Keratinocyte (primary cell): ENCODE measurements around the gene NAALADL1. TPM values are rescaled to one million over a fixed set of nuclear protein-coding genes. Genes with fewer than 3 reads are reported as not detected.

Experiments used
- DNase-seq: peaks from one replicate; pipeline ENCODE4 v3.0.0-alpha.2; 2011; ENCODE audit warnings: low read depth, missing footprints, low spot score
- FAIRE-seq: peaks from 2 replicates; lab custom pipeline; 2011; peaks lifted over from hg19 to GRCh38; lab: Jason Lieb, UNC
- H2AFZ ChIP-seq: 2 replicates; pipeline ENCODE4 v1.6.0; 2012; ENCODE audit warnings: low read length, control low read depth, inconsistent platforms; ENCODE audit not compliant: control insufficient read depth
- H3K27ac ChIP-seq: 2 replicates; pipeline ENCODE4 v1.5.1; 2011; ENCODE audit warnings: low read length; ENCODE audit not compliant: control insufficient read depth, insufficient read depth
- H3K27me3 ChIP-seq: 3 replicates; pipeline ENCODE4 v1.6.0; 2011; ENCODE audit warnings: low read length; ENCODE audit not compliant: control insufficient read depth, insufficient read depth; ENCODE audit errors: extremely low read depth
- H3K36me3 ChIP-seq, 2 experiments: 2 replicates in 1 of 2; 3 replicates in 1 of 2; pipeline ENCODE4 v1.5.1; 2011; ENCODE audit warnings: low read length in 2 of 2, mild to moderate bottlenecking in 1 of 2; ENCODE audit not compliant: control insufficient read depth in 2 of 2, insufficient read depth in 2 of 2; ENCODE audit errors: extremely low read depth in 1 of 2
- H3K4me1 ChIP-seq: 3 replicates; pipeline ENCODE4 v1.5.1; 2011; ENCODE audit warnings: low read length; ENCODE audit not compliant: control insufficient read depth, insufficient read depth; ENCODE audit errors: extremely low read depth
- H3K4me2 ChIP-seq: 3 replicates; pipeline ENCODE4 v1.6.0; 2011; ENCODE audit warnings: low read depth, low read length; ENCODE audit not compliant: control insufficient read depth, insufficient read depth; ENCODE audit errors: extremely low read depth
- H3K4me3 ChIP-seq, 3 experiments: fragments of 200-600 bp in 1 of 3; sonication (generic) in 1 of 3; 2 replicates in 2 of 3; 3 replicates in 1 of 3; pipeline ENCODE4 v1.5.1; 2011 to 2016; ENCODE audit warnings: low read length in 3 of 3, mild to moderate bottlenecking in 3 of 3, control low read depth in 2 of 3, inconsistent platforms in 1 of 3, low read depth in 1 of 3, mixed read lengths in 1 of 3, mixed run types in 1 of 3, moderate library complexity in 1 of 3; ENCODE audit not compliant: control insufficient read depth in 2 of 3, insufficient read depth in 2 of 3; ENCODE audit errors: extremely low read depth in 1 of 3
- H3K79me2 ChIP-seq: 2 replicates; pipeline ENCODE4 v1.6.0; 2012; ENCODE audit warnings: low read length; ENCODE audit not compliant: control insufficient read depth, insufficient read depth
- H3K9ac ChIP-seq: 3 replicates; pipeline ENCODE4 v1.6.0; 2011; ENCODE audit warnings: low read length; ENCODE audit not compliant: control insufficient read depth, insufficient read depth; ENCODE audit errors: extremely low read depth
- H3K9me1 ChIP-seq: 3 replicates; pipeline ENCODE4 v1.6.0; 2011; ENCODE audit warnings: low read length; ENCODE audit not compliant: control insufficient read depth, insufficient read depth; ENCODE audit errors: extremely low read depth
- H3K9me3 ChIP-seq: 2 replicates; pipeline ENCODE4 v1.5.1; 2012; ENCODE audit warnings: low read depth, low read length; ENCODE audit not compliant: control insufficient read depth
- H4K20me1 ChIP-seq: 3 replicates; pipeline ENCODE4 v1.6.0; 2011; ENCODE audit warnings: low read length; ENCODE audit not compliant: control insufficient read depth, insufficient read depth; ENCODE audit errors: extremely low read depth
- EZH2 ChIP-seq: IDR thresholded peaks from one replicate; pipeline ENCODE4 v1.6.1; 2012; ENCODE audit warnings: inconsistent platforms, mild to moderate bottlenecking, low read length, moderate library complexity
- dilution Hi-C: fragments of 300-500 bp; cut with MboI; formaldehyde crosslinking; loops from one replicate; pipeline ENCODE4 v1.7.0; 2020; ENCODE audit warnings: low sequenced_read_pairs; ENCODE audit not compliant: extremely low pct_ligation_motif_present
- polyA minus RNA-seq, 3 experiments: library from RNA; depleted of rRNA, polyadenylated mRNA; stranded (reverse); fragments of >200 nt; gene quantifications; 1 replicate in 1 of 3; 2 replicates in 1 of 3; 3 replicates in 1 of 3; pipeline ENCODE4 v1.2.3, GENCODE V29; 2011
- polyA plus RNA-seq, 5 experiments: library from polyadenylated mRNA; depleted of rRNA in 3 of 5; stranded (reverse) in 3 of 5; stranded (forward) in 1 of 5; unstranded in 1 of 5; fragments of >200 nt; gene quantifications; 1 replicate in 1 of 5; 2 replicates in 3 of 5; 3 replicates in 1 of 5; pipeline versions ENCODE4 v1.2.1 to v1.2.3, GENCODE V29; 2011 to 2012; ENCODE audit warnings: missing spikeins in 2 of 5, low read depth in 1 of 5, low replicate concordance in 1 of 5
- TF ChIP-seq, protein P1 (sequence below), 3 experiments: IDR thresholded peaks in 1 of 3; conservative IDR thresholded peaks in 1 of 3; optimal IDR thresholded peaks in 1 of 3; 2 replicates in 2 of 3; 3 replicates in 1 of 3; pipeline versions ENCODE3 to v1.5.1; 2011; ENCODE audit warnings: low read length in 3 of 3, mild to moderate bottlenecking in 3 of 3, moderate library complexity in 2 of 3, control low read depth in 1 of 3, inconsistent platforms in 1 of 3; ENCODE audit not compliant: insufficient read depth in 2 of 3; ENCODE audit errors: extremely low read depth in 1 of 3

Gene NAALADL1, protein sequence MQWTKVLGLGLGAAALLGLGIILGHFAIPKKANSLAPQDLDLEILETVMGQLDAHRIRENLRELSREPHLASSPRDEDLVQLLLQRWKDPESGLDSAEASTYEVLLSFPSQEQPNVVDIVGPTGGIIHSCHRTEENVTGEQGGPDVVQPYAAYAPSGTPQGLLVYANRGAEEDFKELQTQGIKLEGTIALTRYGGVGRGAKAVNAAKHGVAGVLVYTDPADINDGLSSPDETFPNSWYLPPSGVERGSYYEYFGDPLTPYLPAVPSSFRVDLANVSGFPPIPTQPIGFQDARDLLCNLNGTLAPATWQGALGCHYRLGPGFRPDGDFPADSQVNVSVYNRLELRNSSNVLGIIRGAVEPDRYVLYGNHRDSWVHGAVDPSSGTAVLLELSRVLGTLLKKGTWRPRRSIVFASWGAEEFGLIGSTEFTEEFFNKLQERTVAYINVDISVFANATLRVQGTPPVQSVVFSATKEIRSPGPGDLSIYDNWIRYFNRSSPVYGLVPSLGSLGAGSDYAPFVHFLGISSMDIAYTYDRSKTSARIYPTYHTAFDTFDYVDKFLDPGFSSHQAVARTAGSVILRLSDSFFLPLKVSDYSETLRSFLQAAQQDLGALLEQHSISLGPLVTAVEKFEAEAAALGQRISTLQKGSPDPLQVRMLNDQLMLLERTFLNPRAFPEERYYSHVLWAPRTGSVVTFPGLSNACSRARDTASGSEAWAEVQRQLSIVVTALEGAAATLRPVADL
- polyA plus RNA-seq (1.9 to 3.2 TPM (median 2.3 TPM) in 3 replicates), polyA minus RNA-seq (2.4 to 4.4 TPM (median 2.6 TPM) in 3 replicates)
- not detected for polyA plus RNA-seq (2011; ENCODE audit: low read depth)
- polyA plus RNA-seq (2011; cell fraction: cytosol; rRNA removed): 1.5 and 2.6 TPM in 2 replicates
- polyA plus RNA-seq (2011; cell fraction: nucleus; rRNA removed): 1.2 and 1.5 TPM in 2 replicates
- 0.82 and 3.3 TPM in 2 replicates for polyA plus RNA-seq (2012; ENCODE audit: low replicate concordance)
- not detected for polyA minus RNA-seq (2011; cell fraction: cytosol; rRNA and poly(A)+ RNA removed)
- not detected in 2 replicates for polyA minus RNA-seq (2011; cell fraction: nucleus; rRNA and poly(A)+ RNA removed)

- Histone ChIP-seq H3K36me3 (no peaks in the 10 kb centered on the region), H3K9ac (no peak within 1 kb of the TSS), H2AFZ (no peak within 1 kb of the TSS), H3K4me1 (no peaks in the 10 kb centered on the region), H3K27ac (no peak within 1 kb of the TSS), H3K4me3 (no peak within 1 kb of the TSS), H3K4me2 (no peak within 1 kb of the TSS), H3K9me3 (no peaks in the 10 kb centered on the region), H3K9me1 (no peaks in the 10 kb centered on the region), H3K79me2 (no peaks in the 10 kb centered on the region), H3K27me3 (peaks cover 4% of the 10 kb centered on the region), H4K20me1 (no peaks in the 10 kb centered on the region)
- no peak for TF ChIP-seq EZH2
- TF ChIP-seq, protein P1, sequence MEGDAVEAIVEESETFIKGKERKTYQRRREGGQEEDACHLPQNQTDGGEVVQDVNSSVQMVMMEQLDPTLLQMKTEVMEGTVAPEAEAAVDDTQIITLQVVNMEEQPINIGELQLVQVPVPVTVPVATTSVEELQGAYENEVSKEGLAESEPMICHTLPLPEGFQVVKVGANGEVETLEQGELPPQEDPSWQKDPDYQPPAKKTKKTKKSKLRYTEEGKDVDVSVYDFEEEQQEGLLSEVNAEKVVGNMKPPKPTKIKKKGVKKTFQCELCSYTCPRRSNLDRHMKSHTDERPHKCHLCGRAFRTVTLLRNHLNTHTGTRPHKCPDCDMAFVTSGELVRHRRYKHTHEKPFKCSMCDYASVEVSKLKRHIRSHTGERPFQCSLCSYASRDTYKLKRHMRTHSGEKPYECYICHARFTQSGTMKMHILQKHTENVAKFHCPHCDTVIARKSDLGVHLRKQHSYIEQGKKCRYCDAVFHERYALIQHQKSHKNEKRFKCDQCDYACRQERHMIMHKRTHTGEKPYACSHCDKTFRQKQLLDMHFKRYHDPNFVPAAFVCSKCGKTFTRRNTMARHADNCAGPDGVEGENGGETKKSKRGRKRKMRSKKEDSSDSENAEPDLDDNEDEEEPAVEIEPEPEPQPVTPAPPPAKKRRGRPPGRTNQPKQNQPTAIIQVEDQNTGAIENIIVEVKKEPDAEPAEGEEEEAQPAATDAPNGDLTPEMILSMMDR (optimal IDR thresholded peaks at IDR 0.05 in 1 of 3, IDR thresholded peaks at IDR 0.05 in 1 of 3, conservative IDR thresholded peaks at IDR 0.05 in 1 of 3; ENCODE audit: extremely low read depth in 1 of 3, insufficient read depth in 2 of 3, low read length in 3 of 3): no peak
- dilution Hi-C loops: no loop called here
- no peak for FAIRE-seq
- DNase-seq: no peak
Observed at GRCh38 chr11:65058419-65059054, at the start of gene NAALADL1. Gene NAALADL1, minus strand, starts transcription at chr11:65058553. Its CDS starts 32 bp downstream, at chr11:65058521.

GRCh38 chr11:65107751-65108468 is 49.6 kb upstream of the NAALADL1 start:
- no peaks in the 10 kb centered on the region for H3K9me3 ChIP-seq
- H3K9ac ChIP-seq: no peak overlapping the region
- H3K4me3 ChIP-seq: no peak overlapping the region
- H3K36me3 ChIP-seq: peaks cover 9 to 14% of the 10 kb centered on the region in 2 experiments
- H4K20me1 ChIP-seq: no peaks in the 10 kb centered on the region
- H3K79me2 ChIP-seq: peaks cover 2% of the 10 kb centered on the region
- DNase-seq: no peak
- no peak overlapping the region for H3K27ac ChIP-seq
- H2AFZ ChIP-seq: no peak overlapping the region
- dilution Hi-C loops: no loop called here
- peaks cover 15% of the 10 kb centered on the region for H3K4me1 ChIP-seq
- no peaks in the 10 kb centered on the region for H3K9me1 ChIP-seq
- FAIRE-seq: no peak
- no peak for TF ChIP-seq EZH2
- TF ChIP-seq, protein P1 (optimal IDR thresholded peaks at IDR 0.05 in 1 of 3, IDR thresholded peaks at IDR 0.05 in 1 of 3, conservative IDR thresholded peaks at IDR 0.05 in 1 of 3; ENCODE audit: extremely low read depth in 1 of 3, insufficient read depth in 2 of 3, low read length in 3 of 3): no peak
- no peaks in the 10 kb centered on the region for H3K27me3 ChIP-seq
- H3K4me2 ChIP-seq: no peak overlapping the region
